GM19455 (cell line): ENCODE results near the gene MBLAC1.

Source experiments
- ATAC-seq: cut with Tn5 transposase; IDR thresholded peaks from one replicate; pipeline ENCODE4 v1.9.1; 2021; ENCODE audit not compliant: unreplicated experiment

MBLAC1 gene

GRCh38 chr7:100126931-100127865 lies at the start of gene MBLAC1:
Gene MBLAC1 (plus strand): TSS chr7:100126967. CDS start chr7:100127396, 429 bp downstream.
- ATAC-seq: peak; percentile 72

DNA sequence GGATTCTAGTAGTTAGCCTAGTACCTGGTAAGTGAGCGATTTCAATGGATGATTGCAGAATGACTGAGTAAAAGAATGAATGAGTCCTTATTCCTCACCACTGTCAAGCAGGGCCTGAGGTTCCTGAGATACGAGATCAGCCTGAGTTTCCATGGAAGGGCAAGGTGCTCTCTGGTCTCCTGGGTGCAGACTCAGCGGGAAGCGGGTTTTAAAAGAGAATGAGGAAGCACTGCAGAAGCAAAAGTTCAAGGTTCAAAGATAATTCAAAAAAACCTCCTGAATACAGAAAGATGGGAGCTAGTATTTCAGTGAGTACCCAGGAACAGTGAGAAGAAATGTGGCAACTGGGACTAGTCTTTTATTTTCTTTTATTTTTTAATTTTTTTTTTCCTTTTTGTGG lies 49.6 kb upstream of the MBLAC1 start:
- ATAC-seq: no peak

GRCh38 chr7:100079024-100079560 lies 47.7 kb upstream of the MBLAC1 start:
- no peak for ATAC-seq

GRCh38 chr7:100080907-100081534 lies 45.7 kb upstream of the MBLAC1 start:
- peak; percentile 29 for ATAC-seq

DNA sequence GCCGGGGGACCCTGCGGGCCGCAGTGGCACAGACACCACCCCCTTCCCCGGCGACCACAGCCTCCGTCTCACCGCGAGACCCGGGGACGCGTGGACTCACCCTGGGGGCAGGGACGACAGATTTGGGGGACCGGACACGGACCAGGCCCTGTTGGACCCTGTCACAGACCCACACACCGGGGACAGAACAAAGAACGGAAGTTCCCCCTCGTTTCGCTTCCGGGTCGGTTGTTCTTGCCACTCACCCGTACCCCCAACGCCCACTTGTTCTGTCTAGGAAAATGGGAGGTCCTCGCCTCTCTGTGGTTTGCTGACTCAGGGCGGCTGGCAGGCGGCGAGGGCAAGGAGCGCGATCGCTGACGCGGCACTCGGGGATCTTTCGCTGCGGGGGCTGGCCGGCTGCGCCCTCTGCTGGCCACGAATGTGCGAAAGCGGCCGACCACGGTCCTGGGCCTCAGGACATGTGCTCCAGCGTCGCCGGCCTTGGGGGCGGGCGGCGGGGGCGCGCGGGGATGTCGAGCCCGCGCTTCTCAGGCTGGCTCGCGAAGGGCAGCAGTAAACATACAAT lies 45.1 kb upstream of the MBLAC1 start, which contains the start of gene ZNF3:
Gene ZNF3, minus strand, starts transcription at position 189 of the 568 bp plus-strand sequence. CDS start 4,366 bp downstream, outside the sequence.
- peak; percentile 74 for ATAC-seq

DNA sequence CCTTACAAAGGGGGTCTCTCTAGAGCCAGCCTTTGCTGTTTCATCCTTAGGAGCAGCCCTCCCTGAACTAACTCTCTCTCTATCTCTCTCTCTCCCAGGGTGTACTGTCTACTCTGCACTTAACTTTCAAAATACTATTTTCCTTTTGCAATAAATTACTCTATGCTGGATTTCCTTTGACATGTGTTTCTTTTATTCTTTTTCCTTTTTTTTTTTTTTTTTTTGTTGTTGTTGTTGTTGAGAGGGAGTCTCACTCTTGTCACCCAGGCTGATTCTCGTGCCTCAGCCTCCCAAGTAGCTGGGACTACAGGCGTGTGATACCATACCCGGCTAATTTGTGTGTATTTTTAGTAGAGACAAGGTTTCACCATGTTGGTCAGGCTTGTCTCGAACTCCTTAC lies 43.8 kb upstream of the MBLAC1 start:
- ATAC-seq: no peak

- no peak for ATAC-seq
Observed at GRCh38 chr7:100085515-100085914, 41.3 kb upstream of the MBLAC1 start.

DNA sequence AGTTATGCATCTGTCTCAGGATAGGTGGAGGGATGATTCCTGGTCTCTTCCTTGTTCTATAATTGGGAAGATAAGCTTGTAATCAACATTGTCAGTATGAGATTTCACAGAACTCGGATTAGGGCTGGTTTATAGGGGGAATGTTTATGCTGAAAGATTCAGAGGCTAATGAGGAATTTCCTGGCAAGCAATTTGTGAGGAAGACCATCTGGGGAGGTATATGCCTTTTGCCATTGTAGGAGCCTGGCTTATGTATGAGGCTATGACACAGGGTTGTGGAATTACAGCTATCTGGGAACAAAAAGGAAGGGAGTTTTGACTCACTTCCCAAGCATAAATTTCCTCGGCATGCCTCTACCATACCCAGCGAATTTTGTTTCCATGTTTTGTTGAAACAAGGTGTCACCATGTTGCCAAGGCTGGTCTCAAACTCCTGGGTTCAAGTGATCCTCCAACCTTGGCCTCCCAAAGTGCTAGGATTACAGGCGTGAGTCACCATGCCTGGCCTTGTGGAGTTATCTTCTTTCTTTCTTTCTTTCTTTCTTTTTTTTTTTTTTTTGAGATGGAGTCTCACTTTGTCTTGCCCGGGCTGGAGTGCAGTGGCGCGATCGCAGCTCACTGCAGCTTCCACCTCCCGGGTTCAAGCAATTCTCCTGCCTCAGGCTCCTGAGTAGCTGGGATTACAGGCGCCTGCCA lies 39.6 kb upstream of the MBLAC1 start:
- ATAC-seq: no peak

DNA sequence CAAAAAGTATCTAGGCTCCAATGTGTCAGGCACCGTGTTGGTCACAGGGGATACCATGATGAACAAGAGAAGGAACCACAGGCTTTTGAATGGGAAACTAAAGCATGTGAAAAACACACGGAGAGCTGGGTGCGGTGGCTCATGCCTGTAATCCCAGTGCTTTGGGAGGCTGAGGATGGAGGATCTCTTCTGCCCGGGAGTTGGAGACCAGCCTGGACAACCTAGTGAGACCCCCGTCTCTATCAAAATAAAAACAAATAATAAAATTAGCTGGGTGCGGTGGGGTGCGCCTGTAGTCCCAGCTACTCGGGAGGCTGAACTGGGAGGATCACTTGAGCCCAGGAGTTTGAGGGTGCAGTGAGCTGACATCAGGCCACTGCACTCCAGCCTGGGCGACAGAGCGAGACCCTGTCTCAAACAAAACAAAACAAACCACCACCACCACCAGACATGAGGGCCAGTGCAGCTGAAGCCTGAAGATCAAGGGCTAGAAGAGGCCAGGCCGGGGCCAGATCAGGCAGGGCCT lies 38.6 kb upstream of the MBLAC1 start:
- ATAC-seq: no peak

DNA sequence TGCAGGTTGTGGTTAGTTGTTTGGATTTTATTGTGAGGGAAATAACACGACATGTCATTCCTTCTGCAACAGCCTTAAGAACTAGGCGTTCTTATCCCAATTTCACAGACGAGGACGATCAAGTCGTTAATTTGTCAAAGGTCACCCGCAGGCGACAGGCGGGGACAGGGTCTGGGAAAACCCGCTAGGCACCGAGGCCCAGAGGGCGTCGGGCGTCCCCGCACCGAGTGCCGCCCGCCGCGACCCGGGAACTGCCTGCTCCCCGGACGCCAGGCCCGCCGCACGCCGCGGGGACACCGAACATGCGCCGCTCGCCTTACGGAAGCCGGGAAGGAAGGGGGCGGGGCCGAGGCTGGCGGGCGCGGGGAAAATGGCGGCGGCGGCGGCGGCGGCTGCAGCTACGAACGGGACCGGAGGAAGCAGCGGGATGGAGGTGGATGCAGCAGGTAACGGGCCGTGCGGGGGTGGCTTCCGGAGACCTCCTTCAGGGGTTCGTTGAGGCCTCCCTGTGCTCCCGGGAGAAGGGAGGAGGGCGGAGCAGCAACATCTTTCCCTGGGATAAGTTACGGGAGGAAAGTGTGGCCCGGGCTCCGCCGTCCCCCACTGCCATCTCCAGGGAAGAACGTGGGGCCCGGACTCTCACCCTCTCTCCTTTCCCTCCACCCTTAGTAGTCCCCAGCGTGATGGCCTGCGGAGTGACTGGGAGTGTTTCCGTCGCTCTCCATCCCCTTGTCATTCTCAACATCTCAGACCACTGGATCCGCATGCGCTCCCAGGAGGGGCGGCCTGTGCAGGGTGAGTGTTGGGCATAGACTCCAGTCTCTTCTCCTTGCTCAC lies 37.9 kb upstream of the MBLAC1 start, which contains the start of gene COPS6:
Gene COPS6, plus strand, starts transcription at position 349 of the 837 bp plus-strand sequence. Its CDS starts 22 bp downstream, at position 371.
- peak; percentile 50 for ATAC-seq

- ATAC-seq: no peak
Observed at GRCh38 chr7:100089458-100090196, 37.1 kb upstream of the MBLAC1 start.

DNA sequence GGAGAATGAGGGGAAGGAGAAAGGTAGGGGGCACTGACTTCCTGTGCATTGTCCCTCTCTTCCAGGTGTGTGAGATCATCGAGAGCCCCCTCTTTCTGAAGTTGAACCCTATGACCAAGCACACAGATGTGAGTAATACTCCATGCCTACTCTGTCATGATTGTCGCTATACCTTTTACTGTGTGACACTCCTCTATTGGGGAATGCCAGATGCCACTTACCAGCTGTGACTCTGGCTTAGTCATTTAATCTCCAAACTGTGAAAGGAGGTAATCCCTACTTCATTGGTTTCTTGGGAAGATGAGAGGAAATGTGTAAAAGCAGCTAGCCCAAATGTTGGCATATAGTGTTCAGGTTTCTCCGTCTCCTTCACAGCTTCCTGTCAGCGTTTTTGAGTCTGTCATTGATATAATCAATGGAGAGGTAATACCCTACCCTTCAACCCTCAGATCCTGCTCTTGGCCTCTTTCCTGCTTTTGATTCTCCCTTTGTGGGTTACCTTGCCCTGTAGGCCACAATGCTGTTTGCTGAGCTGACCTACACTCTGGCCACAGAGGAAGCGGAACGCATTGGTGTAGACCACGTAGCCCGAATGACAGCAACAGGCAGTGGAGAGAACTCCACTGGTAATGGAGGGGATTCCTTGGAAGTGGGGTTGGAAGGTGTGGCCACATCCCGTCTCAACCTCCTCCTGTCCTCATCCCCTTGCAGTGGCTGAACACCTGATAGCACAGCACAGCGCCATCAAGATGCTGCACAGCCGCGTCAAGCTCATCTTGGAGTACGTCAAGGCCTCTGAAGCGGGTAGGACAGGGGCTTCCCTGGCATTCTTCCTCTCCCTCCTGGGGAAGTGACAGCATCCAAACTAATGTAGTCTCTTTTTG lies 36.0 kb upstream of the MBLAC1 start:
- ATAC-seq: no peak

DNA sequence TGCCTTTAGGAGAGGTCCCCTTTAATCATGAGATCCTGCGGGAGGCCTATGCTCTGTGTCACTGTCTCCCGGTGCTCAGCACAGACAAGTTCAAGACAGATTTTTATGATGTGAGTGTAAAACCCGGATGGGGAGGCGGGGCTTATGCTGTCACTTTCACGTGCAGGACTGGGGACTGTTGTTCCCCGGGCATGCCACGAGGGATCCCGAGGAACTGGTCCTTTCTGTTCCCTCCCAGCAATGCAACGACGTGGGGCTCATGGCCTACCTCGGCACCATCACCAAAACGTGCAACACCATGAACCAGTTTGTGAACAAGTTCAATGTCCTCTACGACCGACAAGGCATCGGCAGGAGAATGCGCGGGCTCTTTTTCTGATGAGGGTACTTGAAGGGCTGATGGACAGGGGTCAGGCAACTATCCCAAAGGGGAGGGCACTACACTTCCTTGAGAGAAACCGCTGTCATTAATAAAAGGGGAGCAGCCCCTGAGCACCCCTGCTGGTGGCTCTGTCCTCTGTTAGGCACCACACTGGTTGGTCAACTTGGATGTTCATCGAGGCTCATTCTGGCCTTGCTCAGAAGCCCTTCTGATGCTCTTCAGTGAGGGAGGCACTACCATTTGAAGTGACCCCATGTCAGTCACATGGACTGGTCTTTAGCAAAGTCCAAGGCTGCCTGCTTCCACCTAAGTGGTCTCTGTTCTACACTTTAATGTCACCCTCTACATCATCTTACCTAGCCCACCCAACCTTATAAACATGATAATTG lies 35.2 kb upstream of the MBLAC1 start:
- ATAC-seq: no peak

GRCh38 chr7:100093054-100093453 lies 33.7 kb upstream of the MBLAC1 start:
- no peak for ATAC-seq

DNA sequence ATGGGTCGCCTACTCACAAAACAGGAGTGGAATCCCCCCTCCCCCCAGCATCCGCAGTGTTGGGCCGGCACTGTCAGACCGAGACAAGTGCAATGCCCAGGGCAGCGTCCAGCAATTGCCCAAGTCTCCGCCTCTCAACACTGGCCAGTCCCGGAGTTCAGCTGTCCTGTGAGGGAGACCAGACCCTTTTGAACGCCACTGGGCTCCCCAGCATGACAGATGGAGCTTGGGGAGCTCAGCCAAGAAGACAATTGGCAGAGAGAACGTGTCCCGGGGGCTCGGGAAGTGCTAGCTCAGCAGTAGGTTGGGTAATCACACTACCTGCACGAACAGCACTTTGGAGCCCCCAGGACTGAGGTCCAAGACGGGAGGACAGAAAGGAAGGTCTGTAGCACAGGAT lies 33.3 kb upstream of the MBLAC1 start:
- ATAC-seq: no peak

DNA sequence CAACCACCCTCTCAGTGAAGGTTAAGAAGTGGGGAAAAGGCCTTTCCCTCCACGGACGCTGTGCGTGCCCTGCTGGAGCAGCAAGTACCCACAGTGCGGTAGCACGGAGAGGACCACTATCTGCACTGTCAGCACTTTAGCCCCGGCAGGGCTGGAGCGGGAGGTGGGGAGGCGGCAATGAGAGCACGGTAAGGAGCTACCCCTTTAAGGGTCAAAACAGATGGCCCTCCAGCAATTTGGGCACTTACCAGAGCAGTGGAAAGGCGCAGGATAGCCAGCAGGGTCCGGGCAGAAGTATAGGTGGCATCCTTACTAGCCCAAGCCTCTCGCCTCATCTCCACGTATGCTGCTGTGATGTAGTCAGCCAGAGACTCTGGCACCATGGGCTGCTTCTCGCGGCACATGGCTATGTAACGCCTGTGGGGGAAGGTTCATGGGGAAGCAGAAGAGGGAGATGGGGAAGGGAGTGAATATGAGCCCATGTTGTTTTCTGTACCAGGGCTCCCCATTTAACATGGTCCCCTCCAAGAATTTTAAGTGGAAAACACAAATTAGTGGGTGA lies 32.8 kb upstream of the MBLAC1 start:
- ATAC-seq: no peak

DNA sequence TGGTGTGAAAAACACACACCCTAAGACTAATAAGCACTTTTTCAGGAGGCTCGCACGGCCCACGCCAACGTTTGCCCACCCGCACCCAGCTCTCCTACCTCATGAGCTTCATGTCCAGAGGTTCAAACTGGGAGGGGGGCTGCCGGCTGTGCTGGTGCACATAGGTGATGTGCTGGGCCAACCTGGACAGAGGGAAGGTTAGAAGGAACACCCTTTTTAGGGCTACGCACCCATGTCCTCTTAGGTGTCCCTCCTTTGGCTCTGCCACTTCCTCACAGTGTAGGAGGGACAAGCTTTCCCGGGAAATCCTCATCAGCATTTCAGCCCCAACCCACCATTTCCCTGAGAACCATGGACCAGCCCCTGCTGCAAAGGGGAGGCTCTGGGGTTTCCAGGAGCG lies 31.5 kb upstream of the MBLAC1 start:
- no peak for ATAC-seq
